ENCODE results near the gene DPF3. TPM values are rescaled to one million over a fixed set of nuclear protein-coding genes. Genes with fewer than 3 reads are reported as not detected.

The DPF3 gene
- total RNA-seq, 4 donors from 2014 or later, result 0.19 to 3.8 (median 0.58) TPM

DNA sequence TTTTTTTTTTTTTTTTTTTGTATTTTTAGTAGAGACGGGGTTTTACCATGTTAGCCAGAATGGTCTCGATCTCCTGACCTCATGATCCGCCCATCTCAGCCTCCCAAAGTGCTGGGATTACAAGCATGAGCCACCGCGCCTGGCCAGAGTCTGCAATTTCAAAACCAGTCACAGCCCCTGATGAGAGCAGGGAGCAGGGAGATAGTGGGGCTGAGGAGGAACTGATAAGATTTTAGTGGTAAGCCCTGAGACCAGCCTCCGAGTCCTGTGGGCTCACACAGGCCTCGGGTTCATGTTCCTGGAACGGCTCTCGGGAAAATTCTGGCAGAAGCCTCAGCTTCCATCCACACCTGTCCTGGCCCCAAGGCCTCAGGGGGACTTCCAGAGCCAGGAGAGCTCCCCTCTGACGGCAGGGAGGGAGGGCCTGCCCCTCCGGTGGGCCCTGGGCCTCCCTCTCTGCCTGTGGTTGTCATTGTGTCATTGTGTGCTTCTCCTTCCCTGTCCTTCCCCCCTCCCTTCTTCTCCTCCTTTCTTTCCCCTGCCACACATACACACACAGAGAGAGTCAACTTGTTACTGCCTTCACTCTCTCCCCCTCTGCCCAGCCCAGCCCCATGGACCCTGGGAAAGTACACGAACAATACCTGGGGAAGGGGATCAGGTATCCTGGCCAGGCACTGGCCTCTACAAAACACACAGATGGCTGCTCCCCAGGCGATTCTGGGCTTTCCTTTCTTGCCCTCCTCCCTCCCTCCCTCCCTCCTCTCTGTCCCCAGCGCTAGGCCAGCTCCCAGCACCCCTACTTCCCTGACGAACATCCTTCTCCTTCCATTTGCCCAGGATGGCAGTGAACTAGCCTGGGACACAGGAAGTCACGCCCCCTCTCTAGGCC, 294.1 kb downstream of the DPF3 start:
- DNase-seq (ENCODE audit: low spot score), result no peak
- TF ChIP-seq, protein P1, sequence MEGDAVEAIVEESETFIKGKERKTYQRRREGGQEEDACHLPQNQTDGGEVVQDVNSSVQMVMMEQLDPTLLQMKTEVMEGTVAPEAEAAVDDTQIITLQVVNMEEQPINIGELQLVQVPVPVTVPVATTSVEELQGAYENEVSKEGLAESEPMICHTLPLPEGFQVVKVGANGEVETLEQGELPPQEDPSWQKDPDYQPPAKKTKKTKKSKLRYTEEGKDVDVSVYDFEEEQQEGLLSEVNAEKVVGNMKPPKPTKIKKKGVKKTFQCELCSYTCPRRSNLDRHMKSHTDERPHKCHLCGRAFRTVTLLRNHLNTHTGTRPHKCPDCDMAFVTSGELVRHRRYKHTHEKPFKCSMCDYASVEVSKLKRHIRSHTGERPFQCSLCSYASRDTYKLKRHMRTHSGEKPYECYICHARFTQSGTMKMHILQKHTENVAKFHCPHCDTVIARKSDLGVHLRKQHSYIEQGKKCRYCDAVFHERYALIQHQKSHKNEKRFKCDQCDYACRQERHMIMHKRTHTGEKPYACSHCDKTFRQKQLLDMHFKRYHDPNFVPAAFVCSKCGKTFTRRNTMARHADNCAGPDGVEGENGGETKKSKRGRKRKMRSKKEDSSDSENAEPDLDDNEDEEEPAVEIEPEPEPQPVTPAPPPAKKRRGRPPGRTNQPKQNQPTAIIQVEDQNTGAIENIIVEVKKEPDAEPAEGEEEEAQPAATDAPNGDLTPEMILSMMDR (IDR thresholded peaks at IDR 0.05), result no peak
- ATAC-seq (ENCODE audit: low FRiP score), result no peak

DNA sequence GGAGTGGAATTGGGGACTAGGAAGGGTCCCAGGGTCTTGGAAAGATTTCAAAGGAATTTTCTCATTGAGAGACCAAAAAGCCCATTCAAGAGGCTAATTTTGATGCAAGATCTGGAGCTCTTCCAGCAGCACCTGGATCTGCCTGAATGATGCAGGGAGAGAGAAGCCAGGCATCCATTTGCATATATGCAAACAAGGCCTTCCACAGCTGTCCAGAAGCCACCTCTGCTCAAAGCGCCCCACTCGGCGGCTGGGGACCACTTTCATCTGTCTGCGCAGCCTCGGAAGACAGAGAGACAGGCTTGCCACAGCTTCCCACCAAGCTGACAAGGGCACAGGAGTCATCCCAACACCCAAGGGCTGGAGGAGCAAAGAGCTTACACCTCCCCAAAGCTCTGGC, 295.6 kb downstream of the DPF3 start:
- ATAC-seq (ENCODE audit: low FRiP score), result no peak
- TF ChIP-seq, protein P1 (IDR thresholded peaks at IDR 0.05), result no peak
- DNase-seq (ENCODE audit: low spot score), result no peak

DNA sequence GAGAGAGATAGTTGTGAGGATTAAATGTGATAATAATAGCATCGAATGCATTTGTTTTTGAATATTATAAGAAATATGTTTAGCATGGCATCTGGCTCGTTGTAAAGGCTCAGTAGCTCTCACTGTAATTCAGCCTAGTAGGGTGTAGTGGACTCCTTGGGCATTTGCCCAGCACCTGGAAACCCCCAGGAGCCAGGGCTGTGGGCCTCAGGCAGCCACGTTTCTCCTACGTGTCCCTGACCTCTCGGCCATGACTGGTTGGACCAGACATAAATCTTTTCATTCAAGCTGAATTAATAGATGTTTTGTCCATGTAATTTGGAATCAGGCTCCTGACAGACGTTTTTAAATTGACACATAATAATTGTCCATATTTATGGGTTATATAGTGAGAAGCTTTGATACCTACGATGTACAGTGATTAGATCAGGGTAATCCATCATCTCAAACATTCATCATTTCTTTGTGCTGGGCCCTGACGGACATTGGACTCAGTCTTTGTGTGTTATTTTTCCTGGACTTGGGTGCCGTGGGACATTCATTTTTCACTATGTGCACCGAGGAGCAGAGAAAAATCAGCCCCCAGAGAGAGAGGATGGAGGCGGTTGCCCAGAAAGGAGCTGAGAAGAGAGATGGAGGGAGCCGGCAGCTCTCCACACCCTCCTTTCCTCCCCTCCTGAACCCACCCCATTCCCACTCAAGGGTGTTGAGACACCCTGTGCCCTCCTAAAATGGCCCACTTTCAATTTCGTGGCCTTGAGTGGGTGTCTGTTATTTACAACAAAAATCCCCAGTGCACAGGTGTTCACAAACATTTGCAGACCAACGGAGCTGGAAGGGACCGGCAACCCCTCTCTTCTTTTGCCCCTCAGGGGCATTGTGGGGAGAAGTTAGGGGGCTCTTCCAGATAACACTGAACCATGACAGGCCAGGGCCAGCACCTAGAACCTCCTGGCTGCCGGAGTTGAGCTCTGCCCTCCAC, 296.4 kb downstream of the DPF3 start:
- ATAC-seq (ENCODE audit: low FRiP score), result no peak
- DNase-seq (ENCODE audit: low spot score), result no peak
- TF ChIP-seq, protein P1 (IDR thresholded peaks at IDR 0.05), result no peak

DNA sequence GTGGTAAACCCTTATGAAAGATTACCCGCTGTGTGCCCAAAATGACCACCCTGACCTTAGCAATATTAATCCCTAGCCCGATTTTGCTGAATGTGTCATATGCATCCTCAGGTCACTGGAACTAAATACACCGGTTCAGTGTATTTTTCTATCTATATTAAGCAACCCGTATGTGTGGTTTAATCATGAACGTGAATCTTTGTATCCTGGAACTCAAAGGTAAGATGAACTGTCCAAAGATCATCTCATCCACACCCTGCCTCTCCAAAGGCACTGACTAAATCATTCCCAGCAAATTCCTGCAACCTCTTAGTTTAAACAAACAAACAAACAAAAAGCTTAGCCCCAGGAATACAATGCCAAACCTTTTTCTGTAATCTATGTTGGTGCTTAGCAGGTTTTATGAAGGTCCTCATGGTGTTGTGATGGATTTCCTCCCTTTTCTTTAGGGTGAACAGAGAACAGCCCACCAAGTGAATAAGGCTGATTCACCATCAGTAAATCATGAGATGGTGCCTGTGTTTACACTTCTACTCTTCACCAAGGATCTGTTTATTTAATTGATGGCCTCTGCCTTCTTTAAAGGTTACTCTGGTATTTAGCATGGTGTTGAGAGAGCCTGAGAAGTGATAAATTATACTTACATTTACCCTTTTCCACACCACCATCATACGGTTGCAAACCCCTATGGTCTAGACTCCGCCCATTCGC, 298.6 kb downstream of the DPF3 start:
- TF ChIP-seq, protein P1 (IDR thresholded peaks at IDR 0.05), result no peak
- ATAC-seq (ENCODE audit: low FRiP score) (no peak), DNase-seq (ENCODE audit: low spot score) (no peak)

DNA sequence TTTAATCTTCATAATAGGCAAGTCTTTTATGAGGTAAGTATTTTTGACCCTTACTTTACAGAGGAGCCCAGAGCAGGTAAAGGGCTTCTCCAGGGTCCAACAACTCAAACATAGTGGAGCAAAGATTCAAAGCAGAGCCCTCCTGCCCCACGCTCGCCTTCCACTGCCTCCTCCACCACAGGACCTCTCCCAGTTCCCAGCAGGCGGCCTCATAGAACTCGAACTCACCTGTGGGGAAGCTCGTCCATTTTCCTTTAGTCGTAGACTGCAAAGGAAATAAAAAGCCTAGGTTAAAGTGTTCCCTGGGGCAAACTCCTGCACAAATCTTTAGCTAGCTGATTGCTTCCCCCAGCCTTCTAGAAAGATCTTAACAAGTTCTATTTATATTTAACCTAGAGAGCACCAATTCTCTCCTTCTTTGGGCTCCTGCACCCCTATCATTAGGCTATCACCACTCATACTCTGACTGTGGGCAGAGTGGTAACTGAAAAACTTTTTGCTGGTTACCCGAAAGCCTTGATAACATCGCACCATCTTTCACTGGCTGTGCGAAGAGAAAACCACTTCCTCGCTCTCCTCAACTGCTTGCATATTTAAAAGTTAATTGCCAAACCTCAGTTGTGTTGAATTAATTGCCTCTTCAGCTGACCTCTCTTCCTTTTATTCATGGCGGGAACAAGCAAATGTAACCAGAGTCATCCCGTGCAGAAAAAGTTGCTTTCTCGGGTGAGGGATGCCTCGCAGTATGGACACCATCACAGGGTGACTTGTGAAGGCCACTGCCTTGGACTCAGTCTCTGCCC, 299.6 kb downstream of the DPF3 start:
- DNase-seq (ENCODE audit: low spot score) (no peak), ATAC-seq (ENCODE audit: low FRiP score) (no peak)
- TF ChIP-seq, protein P1 (IDR thresholded peaks at IDR 0.05), result no peak

DNA sequence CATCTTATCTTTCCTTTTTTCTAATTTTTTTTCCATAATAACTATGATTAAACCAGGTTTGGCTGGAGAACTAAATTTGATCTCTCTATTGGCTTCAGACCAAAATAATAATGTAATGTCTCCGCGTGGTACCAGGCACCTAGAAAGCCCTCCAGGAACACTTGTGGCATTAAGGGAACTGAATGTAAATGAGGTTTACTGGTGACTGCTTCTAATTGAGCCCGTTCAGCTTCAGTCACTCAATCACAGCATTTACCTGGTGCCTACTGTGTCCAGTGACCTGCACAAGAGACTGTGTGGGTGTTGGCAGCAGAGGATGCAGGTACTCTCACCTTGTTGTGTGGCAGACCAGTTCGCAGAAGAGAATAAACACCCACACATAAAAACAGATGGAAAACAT, 302.5 kb downstream of the DPF3 start:
- DNase-seq (ENCODE audit: low spot score), result no peak
- TF ChIP-seq, protein P1 (IDR thresholded peaks at IDR 0.05), result no peak
- ATAC-seq (ENCODE audit: low FRiP score), result no peak
